ENCODE measurements around the gene CTNNA1.

CTNNA1 gene

DNA sequence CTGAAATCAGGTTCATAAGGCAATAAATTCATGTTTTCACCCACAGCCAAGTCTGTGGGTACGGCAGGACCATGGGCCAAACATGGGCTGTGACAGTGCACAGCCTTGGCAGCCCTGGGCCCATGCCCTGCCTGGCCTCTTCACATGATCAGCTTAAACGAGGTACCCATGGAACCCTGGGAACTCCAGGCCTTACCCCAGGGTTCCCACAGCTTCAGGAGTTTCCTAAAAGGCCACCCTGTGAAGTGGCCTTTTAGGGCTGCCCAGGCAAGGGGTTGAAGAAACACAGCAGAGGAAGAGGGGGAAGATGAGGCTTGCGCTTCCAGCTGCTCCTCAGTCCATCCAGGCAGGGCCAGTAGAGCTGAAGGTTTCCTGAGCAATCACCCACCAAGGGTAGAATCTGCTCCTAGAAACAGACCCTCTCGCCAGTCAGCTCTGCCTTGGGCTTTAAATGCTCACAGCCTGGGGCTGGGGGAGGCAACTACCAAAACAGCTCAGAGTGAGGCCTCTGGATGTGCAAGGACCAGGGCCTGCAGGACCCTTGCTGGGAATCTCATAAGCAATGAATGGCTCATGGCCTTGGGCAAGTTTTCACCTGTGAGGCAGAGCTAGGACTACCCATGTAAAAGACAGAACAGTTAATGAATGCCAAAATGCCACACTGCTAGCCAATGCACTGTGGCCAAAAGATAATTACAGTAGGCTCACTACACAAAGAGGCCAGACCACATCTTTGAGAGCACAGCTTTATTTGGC lies 201.2 kb downstream of the CTNNA1 start:
- no peak for DNase-seq

DNA sequence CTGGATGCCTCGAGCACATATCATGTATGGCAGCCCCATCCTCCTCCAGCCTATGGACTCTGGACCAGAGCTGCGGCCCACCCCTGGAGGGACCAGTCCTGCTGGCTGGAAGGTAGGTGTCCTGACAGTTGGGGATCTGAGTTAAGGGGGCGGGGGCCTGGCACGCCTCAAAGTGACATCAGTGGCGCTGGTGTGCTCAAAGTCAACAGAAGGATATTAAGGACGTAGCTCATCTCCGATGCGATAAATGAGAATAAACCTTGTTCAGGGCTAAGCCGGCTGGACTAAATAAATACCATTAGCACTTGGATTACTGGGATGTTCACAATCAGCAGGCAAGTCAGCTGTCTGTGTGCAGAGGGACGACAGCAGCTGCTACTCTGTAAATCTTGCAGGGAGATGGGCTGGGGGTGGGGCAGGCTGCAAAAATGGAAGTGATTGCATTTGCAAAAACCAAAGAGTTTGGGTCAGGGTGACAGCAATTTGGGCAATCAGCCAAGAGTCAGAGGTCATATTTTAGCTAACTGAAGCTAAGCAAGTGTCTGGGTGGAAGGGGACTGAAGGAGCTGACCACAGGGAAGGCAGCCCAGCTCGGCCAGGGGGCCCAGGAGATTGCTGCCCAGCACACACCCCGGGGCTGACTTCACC lies 201.9 kb downstream of the CTNNA1 start:
- DNase-seq = no peak

DNA sequence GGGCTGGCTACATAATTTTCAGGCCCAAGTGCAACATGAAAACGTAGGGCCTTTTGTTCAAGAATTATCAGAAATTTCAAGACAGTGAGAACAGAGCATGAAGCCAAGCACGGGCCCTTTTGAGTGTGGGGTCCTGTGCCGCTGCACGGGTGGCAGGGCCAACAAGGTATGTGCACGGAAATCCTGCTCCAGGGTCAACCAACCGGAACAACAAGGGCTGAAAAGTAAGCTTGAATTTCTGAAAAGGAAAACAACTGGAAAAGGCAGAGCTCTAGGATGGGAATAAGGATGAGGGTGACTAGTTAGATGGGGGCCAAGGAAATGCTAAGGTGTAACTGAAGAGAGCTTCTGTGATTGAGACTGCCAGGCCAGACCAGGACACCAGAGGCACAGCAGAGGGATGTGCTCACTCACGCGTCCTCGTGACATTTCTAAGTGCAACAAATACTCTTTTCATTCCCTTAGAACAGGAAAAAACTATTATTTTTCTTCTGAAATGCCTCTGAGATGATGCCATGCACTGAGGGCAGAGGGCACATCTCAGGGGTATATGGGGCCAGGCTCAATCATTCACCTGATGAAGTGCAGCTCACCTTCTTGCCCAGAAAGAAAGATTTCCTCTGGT lies 202.6 kb downstream of the CTNNA1 start:
- no peak for DNase-seq

DNA sequence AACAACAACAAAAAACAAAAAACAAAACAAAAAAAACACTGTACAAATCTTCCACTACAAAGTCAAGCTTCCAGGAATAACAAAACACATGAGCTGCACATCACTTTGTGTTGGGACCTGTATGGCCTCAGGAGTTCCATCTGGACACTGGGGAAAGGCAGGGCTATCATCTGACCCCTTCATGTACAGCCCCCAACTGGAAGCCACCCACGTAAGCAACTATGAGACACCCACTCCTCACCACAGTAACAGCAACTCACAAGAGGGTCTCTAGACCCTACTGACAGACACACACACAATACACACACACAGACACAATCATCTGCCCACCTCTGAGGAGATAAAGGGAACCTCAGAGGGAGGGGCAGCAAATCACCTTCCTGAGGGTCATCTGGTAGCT lies 203.6 kb downstream of the CTNNA1 start:
- no peak for DNase-seq

DNA sequence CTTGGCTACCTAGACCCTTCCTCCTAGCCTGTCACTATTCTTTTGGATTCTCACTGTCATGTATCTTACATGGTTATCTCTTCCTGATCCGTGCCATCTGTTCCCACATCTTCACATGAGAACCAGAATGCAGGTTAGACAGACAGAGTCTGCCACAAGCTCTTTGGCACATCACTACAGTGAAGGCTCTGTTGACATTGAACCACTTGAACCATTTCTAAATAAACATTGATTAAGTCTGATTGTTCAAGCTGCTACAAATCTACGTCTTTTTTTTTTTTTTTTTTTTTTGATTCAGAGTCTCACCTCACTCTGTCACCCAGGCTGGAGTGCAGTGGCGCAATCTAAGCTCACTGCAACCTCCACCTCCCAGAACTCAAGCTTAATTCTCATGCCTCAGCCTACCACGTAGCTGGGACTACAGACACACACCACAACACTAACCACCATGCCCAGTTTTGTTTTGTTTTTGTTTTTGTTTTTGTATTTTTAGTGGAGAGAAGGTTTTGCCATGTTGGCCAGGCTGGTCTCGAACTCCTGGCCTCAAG lies 207.0 kb downstream of the CTNNA1 start:
- DNase-seq = no peak

DNA sequence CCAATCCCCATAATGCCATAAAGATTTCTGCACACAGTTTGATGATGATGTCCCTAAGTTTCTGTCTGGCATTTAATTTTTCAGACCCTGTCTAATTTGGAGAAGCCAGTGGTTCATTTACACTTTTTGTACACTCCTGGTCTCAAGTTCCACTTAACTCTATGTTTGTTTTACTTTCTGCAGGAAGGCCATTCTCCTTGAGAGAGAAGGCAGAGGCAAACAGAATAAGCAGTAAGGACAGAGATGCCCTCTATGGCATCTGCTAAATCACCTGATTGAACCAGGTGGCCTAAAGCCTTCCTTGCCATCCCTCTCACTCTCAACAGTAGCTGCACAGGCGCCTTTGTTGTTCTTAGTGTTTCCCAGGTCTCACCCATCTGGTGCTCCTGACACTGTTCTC lies 208.0 kb downstream of the CTNNA1 start:
- no peak for DNase-seq

DNA sequence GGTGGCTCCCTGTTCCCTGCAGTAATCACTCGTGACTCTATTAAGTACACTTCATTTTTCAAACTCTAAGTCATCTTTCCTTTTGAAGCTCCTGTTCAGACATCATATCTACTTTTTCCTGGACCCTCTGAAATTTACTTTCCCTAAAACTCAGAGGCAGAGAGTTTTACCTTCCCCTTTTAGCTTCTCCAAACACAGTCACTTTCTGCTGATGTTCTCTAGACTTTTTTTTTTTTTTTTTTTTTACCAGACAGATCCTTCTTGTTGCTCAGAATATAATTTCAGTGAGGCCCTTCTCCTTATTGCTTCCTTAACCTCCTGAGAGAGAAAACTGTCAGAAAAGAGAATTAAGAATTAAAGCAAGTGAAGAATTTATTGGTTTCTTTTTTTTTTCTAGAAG lies 208.5 kb downstream of the CTNNA1 start:
- no peak for DNase-seq

DNA sequence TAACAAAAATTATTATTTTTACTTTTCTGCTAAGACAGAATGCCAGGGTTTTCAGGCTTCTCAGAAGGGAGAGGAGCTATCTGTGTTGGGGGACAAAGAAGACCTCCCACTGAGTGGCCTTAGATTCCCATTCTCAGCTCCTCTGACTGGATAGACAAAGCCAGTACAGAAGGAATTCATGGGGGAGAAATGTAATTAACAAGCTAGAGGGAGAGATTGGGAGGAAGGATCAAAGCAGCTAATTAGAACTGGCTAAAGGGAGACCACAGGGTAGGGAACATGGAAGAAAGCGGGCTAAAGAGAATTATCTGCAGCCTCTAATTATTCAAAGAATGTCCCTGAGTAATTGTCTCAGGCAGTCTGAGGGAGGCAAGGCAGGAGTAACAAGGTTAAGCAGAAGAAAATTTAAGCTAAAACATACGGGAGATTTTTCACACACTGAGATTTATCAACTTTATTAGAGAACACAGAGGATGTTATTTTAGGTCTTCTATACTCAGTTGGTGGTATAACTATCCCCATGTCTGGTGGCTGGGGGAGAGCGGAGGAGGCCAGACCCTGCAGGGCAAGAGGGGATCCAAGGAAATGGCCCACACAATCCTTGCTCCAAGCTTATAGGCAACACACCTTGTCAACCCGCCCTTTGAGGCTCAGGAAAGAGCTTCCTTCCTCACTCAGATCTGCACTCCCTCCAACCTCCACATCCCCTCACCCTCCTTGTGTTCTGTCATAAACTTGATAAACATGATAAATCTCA lies 209.6 kb downstream of the CTNNA1 start:
- DNase-seq = no peak

DNA sequence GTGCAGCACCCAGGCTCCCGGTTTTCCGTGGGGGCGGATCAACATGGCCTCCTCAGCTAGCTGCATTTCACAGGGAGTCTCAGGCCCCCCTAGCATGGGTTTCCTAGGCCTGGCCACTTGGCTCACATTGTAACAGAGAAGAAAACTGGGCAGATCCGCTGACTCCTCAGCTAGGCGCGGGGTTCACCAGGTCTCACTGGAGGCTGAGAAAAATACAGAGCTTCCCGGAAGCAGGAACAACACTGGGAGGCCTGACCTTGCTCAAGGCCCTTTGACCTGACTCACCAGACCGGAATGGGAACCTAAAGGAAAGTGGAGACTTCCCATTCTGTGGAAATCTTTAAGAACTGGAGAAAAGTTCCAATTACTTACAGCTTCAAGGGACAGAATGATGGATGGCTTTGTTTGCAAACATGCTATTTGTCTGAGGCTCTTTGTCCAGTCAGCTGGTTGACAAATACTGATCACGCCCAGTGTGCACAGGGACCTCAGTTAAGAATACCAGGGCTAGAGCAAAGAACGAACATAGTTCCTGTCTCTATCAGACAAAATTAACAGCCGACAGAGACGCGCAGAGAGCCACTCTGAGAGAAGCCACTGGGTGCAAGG lies 210.6 kb downstream of the CTNNA1 start:
- no peak for DNase-seq

DNA sequence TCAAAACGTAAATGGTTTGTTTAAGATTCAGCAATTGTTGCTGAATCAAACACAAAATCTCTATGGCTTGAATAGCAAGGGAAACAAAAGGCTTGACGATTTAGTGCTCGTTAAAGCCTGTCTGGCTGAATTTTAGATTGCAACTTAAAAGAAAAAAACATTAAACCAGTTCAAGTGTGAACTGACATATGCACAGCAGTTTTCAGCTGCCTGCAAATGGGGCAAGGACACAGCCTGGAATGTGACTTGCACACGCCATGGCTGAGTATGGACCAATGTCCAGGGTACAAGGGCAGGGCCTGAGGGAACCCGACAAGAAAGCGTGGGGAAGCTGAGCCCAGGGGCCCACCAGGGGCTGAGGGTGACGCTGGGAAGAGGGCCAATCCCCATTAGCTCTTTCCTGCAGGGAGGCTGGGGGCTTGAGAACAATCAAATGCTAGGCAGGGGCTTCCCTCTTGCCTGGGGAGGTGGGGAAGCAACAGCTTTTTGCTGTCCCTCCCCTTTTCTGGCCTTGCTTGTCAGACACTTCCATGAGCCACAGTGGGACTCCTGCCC lies 211.5 kb downstream of the CTNNA1 start:
- no peak for DNase-seq

DNA sequence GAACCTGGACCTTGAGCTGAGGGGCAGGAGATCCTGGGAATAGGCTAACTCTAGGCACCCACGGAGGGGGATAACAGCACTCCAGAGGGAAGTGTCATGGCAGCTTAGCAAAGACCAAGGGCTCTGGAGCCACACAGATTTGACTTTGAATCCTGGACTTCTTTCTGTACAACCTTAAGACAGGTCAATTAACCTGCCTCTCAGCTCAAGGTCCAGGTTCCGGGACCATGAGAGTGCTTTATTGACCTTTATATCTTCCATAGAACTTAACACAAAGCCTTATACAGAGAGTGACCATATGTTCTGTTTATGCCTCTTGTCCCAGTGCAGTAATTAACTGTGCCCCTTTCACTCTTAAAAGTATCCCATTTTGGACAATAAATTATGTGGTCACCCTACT lies 212.4 kb downstream of the CTNNA1 start:
- no peak for DNase-seq

DNA sequence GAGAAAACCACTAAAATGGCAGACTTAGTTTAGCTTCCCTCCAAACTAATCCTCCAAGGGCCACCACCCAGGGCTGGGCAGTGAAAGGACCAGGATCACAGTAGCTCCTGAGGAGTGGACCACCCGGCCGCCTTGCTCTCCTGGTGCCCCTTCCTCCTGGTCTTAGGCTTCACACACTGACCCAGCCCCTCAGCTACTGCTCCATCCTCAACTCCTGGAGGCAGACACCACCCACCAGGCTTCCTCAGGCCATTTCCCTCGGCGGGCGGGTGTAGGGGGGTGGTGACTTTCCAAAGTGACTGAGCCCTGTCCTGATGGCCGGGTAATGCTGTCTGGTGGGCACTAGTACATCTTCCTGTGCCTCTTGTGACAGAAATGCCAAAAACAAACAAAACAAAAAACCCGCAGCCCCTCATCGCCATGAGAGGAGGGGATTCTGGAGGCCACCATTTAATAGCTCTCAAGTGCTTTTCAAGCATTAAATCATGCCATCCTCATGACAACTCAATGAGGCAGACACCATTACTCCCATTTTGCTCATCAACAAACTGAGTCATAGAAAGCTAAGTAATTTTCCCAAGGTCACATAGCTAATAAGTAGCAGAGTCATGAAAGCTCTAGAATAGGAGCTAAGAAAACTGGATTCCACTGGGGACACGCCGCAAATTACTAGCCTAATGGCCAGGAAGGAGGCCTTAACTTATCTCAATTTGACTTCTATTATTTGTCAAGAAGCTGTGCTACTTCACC lies 213.2 kb downstream of the CTNNA1 start:
- DNase-seq = no peak

DNA sequence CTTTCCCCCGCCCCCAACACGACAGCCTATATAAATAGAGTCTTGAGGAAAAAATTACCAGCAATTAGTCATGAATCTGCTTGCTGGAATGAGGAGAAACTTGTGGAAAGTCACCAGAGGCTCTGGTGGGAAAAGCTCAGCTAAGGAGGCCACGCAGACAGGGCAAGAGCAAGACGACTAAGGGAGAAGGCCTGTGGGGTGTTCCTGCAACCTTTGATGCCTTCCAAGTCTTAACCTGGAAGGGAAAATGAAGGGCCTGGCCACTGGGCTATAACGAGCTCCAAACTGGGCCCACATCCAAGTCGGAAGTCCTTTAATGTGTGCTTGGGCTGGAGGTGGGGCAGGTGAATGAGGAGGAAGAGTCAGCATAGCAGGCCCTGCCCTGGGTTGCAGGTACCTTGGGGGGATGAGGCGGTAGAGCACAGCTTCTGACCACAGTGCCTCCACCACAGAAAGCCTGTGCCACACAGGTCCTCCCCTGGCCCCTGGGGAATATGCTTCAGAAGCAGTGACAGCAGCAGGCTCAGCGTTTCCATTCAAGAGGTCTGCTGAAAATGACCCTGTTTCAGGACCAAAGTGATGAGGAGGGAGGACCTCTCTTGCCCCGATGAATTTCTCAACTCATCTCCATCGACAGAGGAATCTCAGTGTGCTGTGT lies 214.7 kb downstream of the CTNNA1 start:
- no peak for DNase-seq

DNA sequence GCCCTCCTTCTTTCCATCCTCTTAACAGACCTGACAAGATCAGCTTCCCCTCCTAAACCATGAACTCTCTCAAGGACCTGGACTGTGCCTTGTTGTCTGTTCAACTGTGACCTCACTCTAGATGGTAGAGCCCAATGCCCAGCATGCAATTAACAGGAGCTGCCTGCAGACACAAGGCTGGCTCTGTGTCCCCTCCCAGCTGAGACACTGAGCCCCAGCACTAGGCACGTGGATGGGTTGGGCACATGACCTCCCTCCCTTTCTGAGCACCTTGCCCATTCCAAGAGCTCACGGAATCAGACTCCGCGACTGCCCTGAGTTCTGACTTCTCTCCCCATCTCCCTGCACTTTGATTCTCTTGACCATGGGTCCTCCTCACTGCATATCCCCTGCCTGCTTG lies 215.4 kb downstream of the CTNNA1 start:
- DNase-seq = no peak

DNA sequence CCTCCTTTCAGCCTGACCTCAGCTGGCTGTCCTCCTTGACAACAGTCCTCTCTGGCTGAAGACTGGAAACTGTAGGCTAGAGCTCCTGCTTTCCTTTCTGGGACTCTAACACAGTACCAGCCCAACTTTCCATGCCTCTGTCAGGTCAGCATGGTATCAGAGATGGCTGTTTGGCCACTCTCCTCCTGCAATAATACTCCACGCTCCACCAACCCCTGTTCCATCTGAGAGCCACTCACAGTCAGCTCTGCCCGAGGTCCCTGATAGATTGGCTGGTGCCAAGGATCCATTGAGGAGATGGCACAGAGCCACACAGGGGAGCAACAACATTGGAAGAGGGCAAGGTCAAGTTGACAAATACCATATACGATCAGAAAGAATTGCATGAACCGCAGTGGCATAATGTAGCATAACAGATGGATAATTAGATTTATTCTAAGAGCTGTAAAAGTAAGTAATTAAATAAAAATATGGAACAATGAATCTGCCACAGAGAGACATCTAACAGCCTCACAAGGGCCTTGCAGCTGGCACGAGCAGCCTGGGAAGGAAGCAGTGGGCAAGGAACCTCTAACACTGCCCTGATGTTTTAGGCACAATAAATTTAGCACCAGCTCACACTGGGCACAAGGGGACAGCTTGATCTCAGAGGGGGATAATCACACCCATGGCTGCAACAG lies 216.2 kb downstream of the CTNNA1 start:
- DNase-seq = no peak

DNA sequence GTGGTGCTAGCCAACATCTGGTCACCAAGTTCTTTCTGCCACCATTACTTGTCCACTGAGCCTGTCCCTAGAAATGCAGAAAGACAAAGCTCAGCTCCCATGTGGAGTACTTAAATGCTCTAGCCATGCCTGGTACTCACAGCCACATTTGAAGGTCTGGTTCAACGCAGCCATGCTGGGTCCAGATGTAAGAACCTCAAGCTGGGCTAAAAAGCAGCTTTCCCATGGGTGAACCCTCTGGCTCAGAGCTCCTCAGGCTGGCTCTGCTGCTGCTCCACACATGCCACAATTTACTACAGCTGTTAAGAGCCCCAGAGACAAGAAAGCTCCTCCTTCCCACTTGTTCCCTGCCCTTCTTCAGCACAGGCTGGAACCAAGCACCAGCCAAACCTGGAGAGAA lies 219.0 kb downstream of the CTNNA1 start:
- DNase-seq = no peak

DNA sequence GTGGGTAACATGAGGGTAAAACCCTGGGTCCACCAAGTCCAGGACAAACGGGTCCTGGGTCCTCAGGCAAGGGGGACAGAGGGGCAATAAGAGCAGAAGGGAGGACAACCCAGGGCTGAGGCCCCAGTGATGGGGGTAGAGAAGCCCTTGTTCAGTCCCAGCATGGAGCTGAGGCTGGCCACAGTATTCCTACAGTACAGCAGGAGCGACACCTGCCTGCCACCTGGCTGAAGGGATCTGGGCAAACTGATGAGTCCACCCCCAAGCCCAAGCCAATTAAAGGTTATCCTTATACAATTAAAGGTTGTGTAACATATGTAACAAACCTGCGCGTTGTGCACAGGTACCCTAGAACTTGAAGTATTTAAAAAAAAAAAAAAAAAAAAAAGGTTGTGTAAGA lies 219.6 kb downstream of the CTNNA1 start:
- no peak for DNase-seq

DNA sequence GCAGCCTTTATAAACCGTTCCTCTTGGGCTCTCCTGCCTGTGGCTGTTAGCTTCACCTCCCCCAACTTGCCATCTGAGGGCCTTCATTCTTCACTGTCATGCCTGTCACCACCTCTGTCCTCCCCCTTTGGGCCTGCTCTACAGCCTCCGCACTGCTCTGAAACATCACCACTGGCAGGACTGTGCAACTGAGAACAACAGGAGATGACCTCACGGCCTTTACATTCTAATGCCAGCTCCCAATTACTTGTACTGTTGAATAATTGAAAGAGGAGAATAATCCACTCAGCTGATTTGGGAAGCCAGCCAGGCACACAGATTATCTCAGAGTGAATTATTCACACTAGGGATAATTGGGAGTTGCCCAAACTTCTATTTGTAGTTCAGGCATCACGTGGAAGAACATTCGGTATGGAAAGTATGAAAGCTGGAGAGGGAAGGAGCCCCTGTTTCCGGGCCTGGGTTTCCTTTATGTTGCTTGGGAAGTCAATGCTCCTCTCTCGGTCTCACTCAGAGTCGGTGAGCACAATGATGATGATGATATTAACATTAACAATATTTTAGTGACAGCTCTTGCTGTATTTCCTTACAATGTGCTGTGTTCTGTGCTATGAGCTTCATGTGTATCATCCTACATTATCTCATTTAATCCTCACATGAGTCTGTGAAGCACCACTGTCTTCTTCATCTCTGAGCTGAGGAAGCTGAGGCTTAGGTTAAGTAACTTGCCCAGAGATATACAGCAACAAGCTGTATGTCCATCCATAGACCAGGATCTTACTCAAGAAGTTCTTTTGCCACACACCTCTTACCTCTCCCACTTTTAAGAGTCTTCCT lies 221.2 kb downstream of the CTNNA1 start:
- no peak for DNase-seq

DNA sequence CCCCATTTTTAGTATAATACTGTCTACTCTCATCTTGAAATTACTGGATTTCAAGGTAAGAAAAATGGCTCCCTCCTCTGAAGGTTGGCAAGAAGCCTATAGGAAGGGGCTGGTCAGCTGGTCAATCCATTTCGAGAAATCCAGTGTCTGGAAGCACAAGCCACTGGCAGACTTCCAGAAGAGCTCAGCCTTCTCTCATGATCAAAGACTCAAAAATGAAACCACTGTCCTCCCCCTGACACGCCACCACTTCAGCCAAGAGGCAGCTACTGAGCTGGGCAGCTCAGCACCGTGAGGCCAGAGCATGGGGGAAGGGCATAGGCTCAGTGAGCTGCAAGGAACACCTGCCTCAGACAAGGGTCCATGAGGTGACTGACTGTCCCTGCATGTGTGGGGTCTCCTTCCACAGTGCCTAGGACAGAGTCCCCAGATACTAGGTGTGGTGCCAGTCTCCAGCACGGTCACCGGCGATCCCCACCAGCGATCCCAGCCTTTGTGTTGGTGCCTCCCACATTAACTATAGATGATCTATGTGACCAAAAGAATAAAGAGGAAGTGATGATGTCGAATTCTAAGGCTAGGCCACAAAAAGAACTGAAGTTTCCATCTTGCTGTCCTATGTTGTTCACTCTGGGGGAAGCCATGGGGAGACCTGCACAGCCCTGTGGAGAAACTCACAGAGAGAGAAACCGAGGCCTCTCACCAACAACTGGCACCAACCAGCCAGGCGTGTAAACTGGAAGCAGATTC lies 222.0 kb downstream of the CTNNA1 start:
- no peak for DNase-seq
